ENCODE results near the gene BRAP.
"Not testable (repeated sequence)": the region's sequence is repeated elsewhere in the genome, so short reads cannot be mapped to it uniquely, and the experiment has no call there.

BRAP gene

GRCh38 chr12:111691262-111691661 is 5.5 kb upstream of the BRAP start:
- Mint-ChIP-seq H3K9me3 (no peaks in the 10 kb centered on the region), H3K4me1 (peaks cover 16% of the 10 kb centered on the region), H3K4me3 (no peak overlapping the region), H3K27ac (no peak overlapping the region), H3K36me3 (ENCODE audit: low read depth) (peaks cover 16% of the 10 kb centered on the region), H3K27me3 (no peaks in the 10 kb centered on the region)
- ATAC-seq (no peak), DNase-seq (no peak)

DNA sequence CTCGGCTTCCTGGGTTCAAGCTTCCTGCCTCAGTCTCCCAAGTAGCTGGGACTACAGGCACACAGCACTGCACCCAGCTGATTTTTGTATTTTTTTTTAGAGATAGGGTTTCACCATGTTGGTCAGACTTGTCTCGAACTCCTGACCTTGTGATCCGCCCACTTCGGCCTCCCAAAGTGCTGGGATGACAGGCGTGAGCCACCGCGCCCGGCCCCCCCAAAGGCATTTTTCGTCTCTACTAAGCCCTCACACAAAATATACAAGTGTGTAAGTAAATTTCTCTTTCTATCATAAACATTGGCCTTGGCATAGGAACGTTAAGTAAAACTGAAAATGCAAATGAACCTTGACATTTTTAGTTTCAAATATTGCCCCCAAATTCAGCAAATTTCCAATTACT is 2.2 kb upstream of the BRAP start:
- Mint-ChIP-seq H3K27me3 (peaks cover 2% of the 10 kb centered on the region), H3K4me3 (no peak overlapping the region), H3K27ac (no peak overlapping the region), H3K9me3 (no peaks in the 10 kb centered on the region), H3K36me3 (ENCODE audit: low read depth) (peaks cover 19% of the 10 kb centered on the region), H3K4me1 (peaks cover 39% of the 10 kb centered on the region)
- ATAC-seq = no peak
- no peak for DNase-seq

DNA sequence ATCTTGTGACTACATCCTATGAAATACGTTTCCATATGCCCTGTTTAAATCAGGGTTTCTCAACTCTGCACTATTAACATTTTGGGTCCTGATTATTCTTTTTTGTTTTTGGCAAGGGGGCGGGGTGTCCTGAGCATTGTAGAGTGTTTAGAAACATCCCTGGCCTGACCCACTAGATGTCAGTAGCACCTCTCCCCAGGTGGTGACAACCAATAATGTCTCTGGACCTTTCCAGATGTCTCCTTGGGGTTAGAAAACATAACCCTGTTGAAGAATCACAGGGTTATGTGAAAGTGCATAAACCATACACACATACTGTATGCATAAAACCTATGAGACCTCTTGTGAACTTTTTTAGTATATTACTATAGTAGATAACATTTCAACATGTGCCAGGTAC is 1.5 kb upstream of the BRAP start:
- Mint-ChIP-seq H3K27me3 (peaks cover 2% of the 10 kb centered on the region), H3K4me1 (peaks cover 39% of the 10 kb centered on the region), H3K27ac (peak overlapping the region; percentile 36), H3K9me3 (no peaks in the 10 kb centered on the region), H3K36me3 (ENCODE audit: low read depth) (peaks cover 23% of the 10 kb centered on the region), H3K4me3 (peak overlapping the region; percentile 96)
- ATAC-seq (no peak), DNase-seq (no peak)

GRCh38 chr12:111686574-111687105 is 884 bp upstream of the BRAP start:
- ATAC-seq = no peak
- Mint-ChIP-seq H3K4me1 (peaks cover 39% of the 10 kb centered on the region), H3K9me3 (no peaks in the 10 kb centered on the region), H3K27ac (peak overlapping the region; percentile 98), H3K4me3 (peak overlapping the region; percentile 96), H3K36me3 (ENCODE audit: low read depth) (peaks cover 28% of the 10 kb centered on the region), H3K27me3 (peaks cover 2% of the 10 kb centered on the region)
- DNase-seq = no peak

GRCh38 chr12:111685322-111685810 is 390 bp downstream of the BRAP start:
- Mint-ChIP-seq H3K4me3 (peak overlapping the region; percentile 96), H3K27ac (peak overlapping the region; percentile 98), H3K27me3 (peaks cover 2% of the 10 kb centered on the region), H3K9me3 (no peaks in the 10 kb centered on the region), H3K36me3 (ENCODE audit: low read depth) (peaks cover 26% of the 10 kb centered on the region), H3K4me1 (peaks cover 39% of the 10 kb centered on the region)
- peak; percentile 14 for DNase-seq
- no peak for ATAC-seq

DNA sequence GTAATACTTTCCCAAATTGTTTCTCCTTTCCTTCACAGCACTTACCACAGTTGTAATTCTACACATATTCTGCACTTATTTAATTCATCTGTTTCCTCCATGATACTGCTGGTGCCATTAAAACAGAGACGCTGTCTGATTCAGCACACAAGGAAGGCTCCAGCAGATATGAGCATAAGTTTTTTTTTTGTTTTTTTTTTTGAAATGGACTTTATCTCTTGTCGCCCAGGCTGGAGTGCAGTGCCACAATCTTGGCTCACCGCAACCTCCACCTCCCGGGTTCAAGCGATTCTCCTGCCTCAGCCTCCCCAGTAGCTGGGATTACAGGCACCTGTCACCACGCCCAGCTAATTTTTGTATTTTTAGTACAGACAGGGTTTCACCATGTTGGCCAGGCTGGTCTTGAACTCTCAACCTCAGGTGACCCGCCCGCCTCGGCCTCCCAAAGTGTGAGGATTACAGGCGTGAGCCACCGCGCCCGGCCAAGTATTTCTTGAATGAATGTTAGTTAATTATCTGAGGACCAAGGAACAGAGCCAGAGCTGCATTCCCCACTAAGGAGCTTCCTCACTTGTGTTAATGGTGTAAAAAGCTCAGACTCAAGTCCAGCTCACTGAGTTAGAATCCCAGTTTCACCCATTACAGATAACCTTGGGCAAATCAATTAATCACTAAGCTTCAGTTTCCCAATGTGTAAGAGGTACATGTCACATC is 1.1 kb downstream of the BRAP start:
- peak overlapping the region; percentile 96 for H3K4me3 Mint-ChIP-seq
- H3K4me1 Mint-ChIP-seq = peaks cover 39% of the 10 kb centered on the region
- peaks cover 26% of the 10 kb centered on the region for H3K36me3 Mint-ChIP-seq (ENCODE audit: low read depth)
- DNase-seq, ATAC-seq, H3K9me3 Mint-ChIP-seq, H3K27me3 Mint-ChIP-seq: not testable (repeated sequence)
- H3K27ac Mint-ChIP-seq = peak overlapping the region; percentile 98

GRCh38 chr12:111677186-111677585 is 8.6 kb downstream of the BRAP start:
- Mint-ChIP-seq H3K9me3 (no peaks in the 10 kb centered on the region), H3K4me1 (no peaks in the 10 kb centered on the region), H3K27me3 (no peaks in the 10 kb centered on the region), H3K36me3 (ENCODE audit: low read depth) (peaks cover 26% of the 10 kb centered on the region), H3K4me3 (no peak overlapping the region), H3K27ac (no peak overlapping the region)
- ATAC-seq (no peak), DNase-seq (no peak)

GRCh38 chr12:111673503-111673902 is 12.3 kb downstream of the BRAP start:
- no peak for ATAC-seq
- no peak overlapping the region for H3K27ac Mint-ChIP-seq
- no peaks in the 10 kb centered on the region for H3K9me3 Mint-ChIP-seq
- peaks cover 23% of the 10 kb centered on the region for H3K36me3 Mint-ChIP-seq (ENCODE audit: low read depth)
- no peak for DNase-seq
- no peak overlapping the region for H3K4me3 Mint-ChIP-seq
- no peaks in the 10 kb centered on the region for H3K27me3 Mint-ChIP-seq
- H3K4me1 Mint-ChIP-seq = no peaks in the 10 kb centered on the region

GRCh38 chr12:111672822-111673381 is 12.9 kb downstream of the BRAP start:
- Mint-ChIP-seq H3K27ac (no peak overlapping the region), H3K9me3 (no peaks in the 10 kb centered on the region), H3K27me3 (no peaks in the 10 kb centered on the region), H3K4me3 (no peak overlapping the region), H3K4me1 (no peaks in the 10 kb centered on the region), H3K36me3 (ENCODE audit: low read depth) (peaks cover 23% of the 10 kb centered on the region)
- no peak for ATAC-seq
- no peak for DNase-seq

DNA sequence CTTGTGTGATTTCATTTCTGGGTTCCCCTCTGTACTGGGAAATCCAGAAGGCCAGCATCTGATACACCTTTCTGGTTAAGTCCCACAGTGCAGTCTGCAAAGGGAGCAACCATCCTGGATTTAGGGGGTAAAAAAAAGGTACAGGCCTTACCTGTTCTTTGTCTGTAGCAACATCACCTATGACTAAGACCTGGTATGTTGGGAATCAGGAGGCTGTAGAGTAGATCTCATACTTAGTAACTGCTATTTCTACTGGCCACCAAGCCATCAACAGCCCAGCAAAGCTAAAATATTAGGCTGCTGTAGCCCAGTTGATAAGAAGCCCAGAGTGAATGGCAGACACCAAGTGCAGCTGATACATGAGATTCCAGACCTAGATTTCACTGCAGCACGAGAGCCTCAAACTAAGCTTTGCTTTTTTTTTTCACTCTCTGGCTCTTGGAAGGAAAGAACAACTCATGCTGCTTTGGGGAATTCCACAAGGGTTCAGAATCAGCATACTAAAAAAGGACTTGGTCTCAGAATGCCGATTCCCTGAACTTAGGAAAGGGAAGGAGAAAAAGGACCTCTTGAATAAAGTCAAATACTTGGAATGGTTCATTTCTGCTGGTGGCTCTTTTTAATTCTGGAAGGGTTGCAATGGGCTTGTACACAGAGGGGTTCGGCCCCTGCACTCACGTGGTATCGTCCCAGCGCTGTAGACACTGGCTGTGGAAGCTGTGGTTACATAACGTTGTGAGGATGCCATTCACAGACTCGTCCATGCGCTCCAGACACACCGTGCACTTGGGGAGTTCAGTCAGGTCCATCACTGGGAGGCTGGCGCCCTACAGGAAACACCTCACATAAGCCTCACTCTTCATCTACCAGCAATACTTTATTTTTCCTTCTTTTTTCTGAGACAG is 20.5 kb downstream of the BRAP start:
- peaks cover 30% of the 10 kb centered on the region for H3K36me3 Mint-ChIP-seq (ENCODE audit: low read depth)
- peaks cover 3% of the 10 kb centered on the region for H3K4me1 Mint-ChIP-seq
- DNase-seq (no peak), ATAC-seq (no peak)
- no peak overlapping the region for H3K4me3 Mint-ChIP-seq
- H3K27ac Mint-ChIP-seq = no peak overlapping the region
- H3K9me3 Mint-ChIP-seq = no peaks in the 10 kb centered on the region
- no peaks in the 10 kb centered on the region for H3K27me3 Mint-ChIP-seq

GRCh38 chr12:111664499-111664898 is 21.3 kb downstream of the BRAP start:
- ATAC-seq = no peak
- H3K4me3 Mint-ChIP-seq = no peak overlapping the region
- DNase-seq = no peak
- no peak overlapping the region for H3K27ac Mint-ChIP-seq
- H3K36me3 Mint-ChIP-seq (ENCODE audit: low read depth) = peaks cover 29% of the 10 kb centered on the region
- peaks cover 3% of the 10 kb centered on the region for H3K4me1 Mint-ChIP-seq
- H3K27me3 Mint-ChIP-seq = no peaks in the 10 kb centered on the region
- H3K9me3 Mint-ChIP-seq = no peaks in the 10 kb centered on the region

DNA sequence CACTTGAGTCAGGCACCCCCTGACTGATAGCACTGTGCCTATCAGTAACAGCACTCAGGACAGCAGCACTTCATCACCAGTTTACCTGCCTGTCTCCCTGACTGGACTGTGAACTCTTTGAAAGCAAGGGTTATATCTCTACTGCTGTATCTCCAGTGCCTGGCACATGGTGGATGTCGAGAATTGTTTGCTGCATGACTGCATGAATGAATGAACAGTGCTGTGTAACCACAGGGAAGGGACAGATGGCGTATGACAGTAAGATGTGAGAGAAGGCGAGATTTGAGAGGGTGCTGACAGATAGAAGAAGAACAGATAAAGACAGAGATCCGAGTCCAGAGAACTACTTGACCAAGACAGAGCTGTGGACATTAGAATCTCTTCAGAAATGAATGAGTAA is 29.7 kb downstream of the BRAP start:
- no peak for DNase-seq
- H3K9me3 Mint-ChIP-seq = no peaks in the 10 kb centered on the region
- no peaks in the 10 kb centered on the region for H3K27me3 Mint-ChIP-seq
- no peak overlapping the region for H3K27ac Mint-ChIP-seq
- no peaks in the 10 kb centered on the region for H3K4me1 Mint-ChIP-seq
- H3K4me3 Mint-ChIP-seq = no peak overlapping the region
- peaks cover 41% of the 10 kb centered on the region for H3K36me3 Mint-ChIP-seq (ENCODE audit: low read depth)
- no peak for ATAC-seq

- ATAC-seq (no peak), DNase-seq (no peak)
- Mint-ChIP-seq H3K9me3 (no peaks in the 10 kb centered on the region), H3K4me3 (no peak overlapping the region), H3K4me1 (no peaks in the 10 kb centered on the region), H3K27ac (no peak overlapping the region), H3K36me3 (ENCODE audit: low read depth) (peaks cover 41% of the 10 kb centered on the region), H3K27me3 (no peaks in the 10 kb centered on the region)
Measured at GRCh38 chr12:111655356-111655755, 30.4 kb downstream of the BRAP start.

DNA sequence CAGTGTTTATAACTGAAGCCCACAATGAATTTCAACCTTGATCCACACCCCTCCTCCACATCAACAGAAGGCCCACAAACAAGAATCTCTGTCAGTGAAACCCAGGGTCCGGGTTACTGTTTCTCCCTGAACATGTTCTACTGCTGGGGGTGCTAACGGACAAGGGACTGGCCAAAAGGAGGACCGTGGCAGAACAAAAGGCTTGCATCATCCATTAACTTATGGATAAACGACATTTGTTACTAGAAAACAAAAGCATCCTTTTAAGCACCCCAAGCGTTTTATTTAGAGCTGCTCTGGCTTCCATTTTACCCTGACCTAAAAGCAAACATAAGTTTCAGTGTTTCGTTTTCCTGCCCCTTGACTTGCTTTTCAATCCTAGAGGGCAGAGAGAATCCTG is 32.2 kb downstream of the BRAP start:
- Mint-ChIP-seq H3K4me3 (no peak overlapping the region), H3K27ac (no peak overlapping the region), H3K4me1 (no peaks in the 10 kb centered on the region), H3K9me3 (no peaks in the 10 kb centered on the region), H3K27me3 (no peaks in the 10 kb centered on the region), H3K36me3 (ENCODE audit: low read depth) (peaks cover 35% of the 10 kb centered on the region)
- no peak for DNase-seq
- ATAC-seq = no peak
